Sciatic nerve (tissue), 2 donors: ENCODE measurements around the gene CDKN1A. TPM values are rescaled to one million over a fixed set of nuclear protein-coding genes. Genes with fewer than 3 reads are reported as not detected.
A peak's percentile ranks its signal among the peaks of the same experiment; 100 is the strongest.

ENCODE experiments used
- ATAC-seq: fragments of 200-7000 bp; cut with Tn5 transposase; one replicate; pipeline ENCODE4 v1.9.1; 2020; ENCODE audit warnings: mild to moderate bottlenecking, moderate library complexity
- DNase-seq: peaks from one replicate; pipeline ENCODE4 v3.0.0-alpha.2; 2020; ENCODE audit warnings: low spot score
- intact Hi-C: fragments of 100-400 bp; cut with DNase I; formaldehyde crosslinking; loops from one replicate; pipeline ENCODE4 v1.14.2; 2022
- total RNA-seq: library from RNA; stranded (reverse); fragmentation: NEBNext Ultra II Directional; extraction: Animal tissue kit (Norgen Biotek cat#: 25700); gene quantifications from one replicate; pipeline ENCODE4 v1.2.1, GENCODE V29; 2021
- donor health status: DM: no; HTN: no; CAD: no.
- donor health status: DM: no; HTN: no; CAD: no.

CDKN1A gene
- total RNA-seq, 1 donor from 2014 or later = 142 TPM

GRCh38 chr6:36671687-36672375 lies 6.7 kb upstream of the CDKN1A start:
- no peak for ATAC-seq
- DNase-seq = peak; percentile 39
- intact Hi-C loops = no loop called here

DNA sequence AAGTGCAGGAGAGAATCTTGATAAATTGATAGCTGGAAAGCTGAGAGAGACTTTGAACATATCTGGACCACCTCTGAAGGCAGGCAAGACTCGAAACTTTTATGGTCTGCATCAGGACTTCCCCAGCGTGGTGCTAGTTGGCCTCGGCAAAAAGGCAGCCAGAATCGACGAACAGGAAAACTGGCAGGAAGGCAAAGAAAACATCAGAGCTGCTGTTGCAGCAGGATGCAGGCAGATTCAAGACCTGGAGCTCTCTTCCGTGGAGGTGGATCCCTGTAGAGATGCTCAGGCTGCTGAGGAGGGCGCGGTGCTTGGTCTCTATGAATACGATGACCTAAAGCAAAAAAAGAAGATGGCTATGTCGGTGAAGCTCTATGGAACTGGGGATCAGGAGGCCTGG lies 4.6 kb upstream of the CDKN1A start:
- DNase-seq (peak; percentile 35), ATAC-seq (no peak)
- intact Hi-C loops = no loop called here

- intact Hi-C loops = no loop called here
- ATAC-seq = no peak
- no peak for DNase-seq
Observed at GRCh38 chr6:36674942-36675341, 3.6 kb upstream of the CDKN1A start.

DNA sequence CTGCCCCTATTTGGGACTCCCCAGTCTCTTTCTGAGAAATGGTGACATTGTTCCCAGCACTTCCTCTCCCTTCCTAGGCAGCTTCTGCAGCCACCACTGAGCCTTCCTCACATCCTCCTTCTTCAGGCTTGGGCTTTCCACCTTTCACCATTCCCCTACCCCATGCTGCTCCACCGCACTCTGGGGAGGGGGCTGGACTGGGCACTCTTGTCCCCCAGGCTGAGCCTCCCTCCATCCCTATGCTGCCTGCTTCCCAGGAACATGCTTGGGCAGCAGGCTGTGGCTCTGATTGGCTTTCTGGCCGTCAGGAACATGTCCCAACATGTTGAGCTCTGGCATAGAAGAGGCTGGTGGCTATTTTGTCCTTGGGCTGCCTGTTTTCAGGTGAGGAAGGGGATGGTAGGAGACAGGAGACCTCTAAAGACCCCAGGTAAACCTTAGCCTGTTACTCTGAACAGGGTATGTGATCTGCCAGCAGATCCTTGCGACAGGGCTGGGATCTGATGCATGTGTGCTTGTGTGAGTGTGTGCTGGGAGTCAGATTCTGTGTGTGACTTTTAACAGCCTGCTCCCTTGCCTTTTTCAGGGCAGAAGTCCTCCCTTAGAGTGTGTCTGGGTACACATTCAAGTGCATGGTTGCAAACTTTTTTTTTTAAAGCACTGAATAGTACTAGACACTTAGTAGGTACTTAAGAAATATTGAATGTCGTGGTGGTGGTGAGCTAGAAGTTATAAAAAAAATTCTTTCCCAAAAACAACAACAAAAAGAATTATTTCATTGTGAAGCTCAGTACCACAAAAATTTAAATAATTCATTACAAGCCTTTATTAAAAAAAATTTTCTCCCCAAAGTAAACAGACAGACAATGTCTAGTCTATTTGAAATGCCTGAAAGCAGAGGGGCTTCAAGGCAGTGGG lies 2.1 kb upstream of the CDKN1A start:
- no peak for ATAC-seq
- peak; percentile 56 for DNase-seq
- intact Hi-C loops = no loop called here

DNA sequence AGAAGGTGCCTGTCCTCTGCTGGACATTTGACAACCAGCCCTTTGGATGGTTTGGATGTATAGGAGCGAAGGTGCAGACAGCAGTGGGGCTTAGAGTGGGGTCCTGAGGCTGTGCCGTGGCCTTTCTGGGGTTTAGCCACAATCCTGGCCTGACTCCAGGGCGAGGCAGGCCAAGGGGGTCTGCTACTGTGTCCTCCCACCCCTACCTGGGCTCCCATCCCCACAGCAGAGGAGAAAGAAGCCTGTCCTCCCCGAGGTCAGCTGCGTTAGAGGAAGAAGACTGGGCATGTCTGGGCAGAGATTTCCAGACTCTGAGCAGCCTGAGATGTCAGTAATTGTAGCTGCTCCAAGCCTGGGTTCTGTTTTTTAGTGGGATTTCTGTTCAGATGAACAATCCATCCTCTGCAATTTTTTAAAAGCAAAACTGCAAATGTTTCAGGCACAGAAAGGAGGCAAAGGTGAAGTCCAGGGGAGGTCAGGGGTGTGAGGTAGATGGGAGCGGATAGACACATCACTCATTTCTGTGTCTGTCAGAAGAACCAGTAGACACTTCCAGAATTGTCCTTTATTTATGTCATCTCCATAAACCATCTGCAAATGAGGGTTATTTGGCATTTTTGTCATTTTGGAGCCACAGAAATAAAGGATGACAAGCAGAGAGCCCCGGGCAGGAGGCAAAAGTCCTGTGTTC lies 1.3 kb upstream of the CDKN1A start:
- DNase-seq (peak; percentile 64), ATAC-seq (no peak)
- intact Hi-C loops = no loop called here

- DNase-seq = peak; percentile 34
- no peak for ATAC-seq
- intact Hi-C loops = no loop called here
Observed at GRCh38 chr6:36677753-36678487, 594 bp upstream of the CDKN1A start.

DNA sequence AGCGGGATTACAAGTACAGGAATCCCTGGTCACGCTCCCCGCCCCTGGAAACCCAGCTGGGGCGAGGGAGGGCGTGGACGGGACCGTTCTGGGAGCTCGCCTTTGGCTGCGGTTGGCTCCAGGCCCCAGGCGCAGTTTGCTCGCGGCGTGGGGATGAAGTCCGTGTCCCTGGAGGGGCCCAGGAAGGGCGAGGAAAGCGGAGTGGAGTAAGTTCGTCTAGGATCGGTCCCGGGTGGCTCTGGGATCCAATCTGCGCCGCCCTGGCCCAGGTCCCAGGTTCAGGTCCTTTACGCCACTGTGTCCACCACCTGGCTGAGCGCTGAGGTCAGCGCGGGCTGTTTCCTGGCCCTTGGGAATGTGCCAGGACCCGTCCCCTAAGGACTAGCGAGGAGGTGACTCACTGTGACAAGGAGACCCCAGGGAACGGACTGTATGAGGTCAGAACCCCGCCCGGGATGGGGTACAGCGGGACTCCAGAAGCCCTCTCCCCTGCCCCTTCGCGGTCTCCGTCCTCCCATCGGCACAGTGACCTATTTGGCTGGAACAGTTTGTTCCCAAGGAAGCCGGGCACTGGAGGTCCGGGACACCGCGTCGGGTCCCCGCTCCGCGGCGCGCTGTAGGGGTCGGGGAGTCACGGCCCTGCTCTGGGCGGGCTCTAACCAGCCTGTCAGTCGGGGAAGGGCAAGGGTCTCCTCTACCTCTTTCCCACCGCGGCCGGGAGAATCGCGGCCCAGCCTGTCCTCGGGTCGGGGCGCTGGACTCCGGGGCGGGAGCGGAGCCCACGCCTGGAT lies 724 bp downstream of the CDKN1A start:
- peak; percentile 52 for ATAC-seq
- DNase-seq = peak; percentile 86
- intact Hi-C loops = no loop called here

DNA sequence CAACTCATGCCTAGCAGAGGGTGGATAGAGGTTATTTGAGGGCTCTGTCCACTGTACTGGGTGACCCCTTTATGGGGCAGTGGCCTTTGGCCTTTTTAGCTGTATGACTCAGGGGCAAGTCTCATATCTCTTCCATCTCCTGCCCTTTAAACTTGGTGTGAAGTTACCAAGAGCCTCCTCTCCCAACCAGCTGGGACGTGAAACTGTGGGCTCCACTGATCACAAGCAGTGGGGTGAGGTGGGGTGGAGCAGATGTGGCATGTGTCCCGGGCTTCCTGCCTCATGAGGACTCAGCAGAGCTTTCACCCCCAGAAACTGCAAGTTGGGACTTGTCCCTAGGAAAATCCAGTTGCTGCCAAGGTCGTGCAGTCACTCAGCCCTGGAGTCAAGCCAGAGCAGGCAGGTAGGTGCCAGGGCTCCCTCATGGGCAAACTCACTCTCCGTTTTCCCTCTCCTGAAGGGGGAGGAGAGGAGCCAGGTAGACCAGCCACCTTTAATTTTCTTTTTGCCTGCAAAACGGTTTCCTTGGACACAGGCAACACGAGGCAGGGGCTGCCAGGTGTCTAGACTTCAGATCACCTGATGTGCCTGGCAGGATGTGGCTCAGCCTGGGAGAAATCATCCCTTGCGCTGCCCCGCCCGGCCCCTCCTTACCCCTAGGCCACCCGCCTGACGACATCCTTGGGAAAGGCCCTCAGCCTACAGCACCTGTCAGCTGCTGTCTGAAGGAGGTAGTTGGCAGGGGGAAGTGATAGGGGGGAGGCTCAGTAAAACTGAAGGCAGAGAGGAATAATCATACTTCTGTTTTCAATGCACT lies 4.0 kb downstream of the CDKN1A start:
- ATAC-seq = no peak
- intact Hi-C loops = loop anchor here (5.0 to 10.0 kb wide), 2 partner anchors 60 to 658 kb away; partner anchors contain the start of genes MAPK14 and SLC26A8

GRCh38 chr6:36683145-36683655 lies 4.7 kb downstream of the CDKN1A start:
- intact Hi-C loops = loop anchor here (5.0 to 10.0 kb wide), 2 partner anchors 61 to 658 kb away; partner anchors contain the start of genes MAPK14 and SLC26A8
- DNase-seq (peak; percentile 42), ATAC-seq (no peak)

More for the DNA sequence above, 4.0 kb downstream of the CDKN1A start:
- peak; percentile 60 for DNase-seq

- DNase-seq (peak; percentile 57), ATAC-seq (no peak)
- intact Hi-C loops = loop anchor here (5.0 to 10.0 kb wide), 2 partner anchors 62 to 659 kb away; partner anchors contain the start of genes MAPK14 and SLC26A8
Observed at GRCh38 chr6:36683656-36684446, 5.3 kb downstream of the CDKN1A start.

- intact Hi-C loops = loop anchor here (5.0 to 10.0 kb wide), 2 partner anchors 62 to 660 kb away; partner anchors contain the start of genes MAPK14 and SLC26A8
- DNase-seq (no peak), ATAC-seq (no peak)
Observed at GRCh38 chr6:36684447-36684812, 5.9 kb downstream of the CDKN1A start.

DNA sequence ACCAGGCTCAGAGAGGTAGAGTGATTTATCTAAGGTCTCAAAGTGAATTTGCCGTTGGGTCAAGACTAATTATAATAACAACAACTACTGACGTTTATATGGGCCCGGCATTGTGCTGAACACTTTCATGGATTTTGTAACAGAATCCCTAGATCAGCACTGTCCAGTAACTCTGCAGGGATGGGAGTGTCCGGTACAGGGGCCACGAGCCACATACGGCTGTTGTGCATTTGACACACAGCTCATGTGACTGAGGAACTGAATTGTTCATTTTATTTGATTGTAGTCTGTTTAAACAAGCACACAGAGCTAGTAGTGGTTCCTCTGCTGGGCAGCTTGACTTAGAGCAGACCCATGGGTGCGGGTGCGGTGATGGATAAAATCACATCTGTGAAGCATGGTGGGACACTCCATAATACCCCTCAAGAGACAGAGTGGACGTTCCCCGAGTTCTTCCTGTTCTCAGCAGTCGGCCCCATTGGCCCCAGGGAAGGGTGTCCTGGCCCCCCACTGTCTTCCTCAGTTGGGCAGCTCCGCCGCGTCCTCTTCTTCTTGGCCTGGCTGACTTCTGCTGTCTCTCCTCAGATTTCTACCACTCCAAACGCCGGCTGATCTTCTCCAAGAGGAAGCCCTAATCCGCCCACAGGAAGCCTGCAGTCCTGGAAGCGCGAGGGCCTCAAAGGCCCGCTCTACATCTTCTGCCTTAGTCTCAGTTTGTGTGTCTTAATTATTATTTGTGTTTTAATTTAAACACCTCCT lies 6.8 kb downstream of the CDKN1A start:
- no peak for ATAC-seq
- intact Hi-C loops = loop anchor here (10.0 kb wide), 1 partner anchor 661 kb away; the partner anchor contains the start of genes MAPK14 and SLC26A8

GRCh38 chr6:36685926-36686667 lies 7.6 kb downstream of the CDKN1A start:
- ATAC-seq (peak; percentile 24), DNase-seq (no peak)

More for the DNA sequence above, 6.8 kb downstream of the CDKN1A start:
- no peak for DNase-seq

More at GRCh38 chr6:36685926-36686667, 7.6 kb downstream of the CDKN1A start:
- intact Hi-C loops = loop anchor here (10.0 kb wide), 1 partner anchor 661 kb away; the partner anchor contains the start of genes MAPK14 and SLC26A8
